Keratinocyte (primary cell): ENCODE data around the gene EXOC6B. TPM values are rescaled to one million over a fixed set of nuclear protein-coding genes. Genes with fewer than 3 reads are reported as not detected.

Experiments
- DNase-seq: peaks from one replicate; pipeline ENCODE4 v3.0.0-alpha.2; 2011; ENCODE audit warnings: low read depth, missing footprints, low spot score
- FAIRE-seq: peaks from 2 replicates; lab custom pipeline; 2011; peaks lifted over from hg19 to GRCh38; lab: Jason Lieb, UNC
- H2AFZ ChIP-seq: 2 replicates; pipeline ENCODE4 v1.6.0; 2012; ENCODE audit warnings: low read length, control low read depth, inconsistent platforms; ENCODE audit not compliant: control insufficient read depth
- H3K27ac ChIP-seq: 2 replicates; pipeline ENCODE4 v1.5.1; 2011; ENCODE audit warnings: low read length; ENCODE audit not compliant: control insufficient read depth, insufficient read depth
- H3K27me3 ChIP-seq: 3 replicates; pipeline ENCODE4 v1.6.0; 2011; ENCODE audit warnings: low read length; ENCODE audit not compliant: control insufficient read depth, insufficient read depth; ENCODE audit errors: extremely low read depth
- H3K36me3 ChIP-seq, 2 experiments: 2 replicates in 1 of 2; 3 replicates in 1 of 2; pipeline ENCODE4 v1.5.1; 2011; ENCODE audit warnings: low read length in 2 of 2, mild to moderate bottlenecking in 1 of 2; ENCODE audit not compliant: control insufficient read depth in 2 of 2, insufficient read depth in 2 of 2; ENCODE audit errors: extremely low read depth in 1 of 2
- H3K4me1 ChIP-seq: 3 replicates; pipeline ENCODE4 v1.5.1; 2011; ENCODE audit warnings: low read length; ENCODE audit not compliant: control insufficient read depth, insufficient read depth; ENCODE audit errors: extremely low read depth
- H3K4me2 ChIP-seq: 3 replicates; pipeline ENCODE4 v1.6.0; 2011; ENCODE audit warnings: low read depth, low read length; ENCODE audit not compliant: control insufficient read depth, insufficient read depth; ENCODE audit errors: extremely low read depth
- H3K4me3 ChIP-seq, 3 experiments: fragments of 200-600 bp in 1 of 3; sonication (generic) in 1 of 3; 2 replicates in 2 of 3; 3 replicates in 1 of 3; pipeline ENCODE4 v1.5.1; 2011 to 2016; ENCODE audit warnings: low read length in 3 of 3, mild to moderate bottlenecking in 3 of 3, control low read depth in 2 of 3, inconsistent platforms in 1 of 3, low read depth in 1 of 3, mixed read lengths in 1 of 3, mixed run types in 1 of 3, moderate library complexity in 1 of 3; ENCODE audit not compliant: control insufficient read depth in 2 of 3, insufficient read depth in 2 of 3; ENCODE audit errors: extremely low read depth in 1 of 3
- H3K79me2 ChIP-seq: 2 replicates; pipeline ENCODE4 v1.6.0; 2012; ENCODE audit warnings: low read length; ENCODE audit not compliant: control insufficient read depth, insufficient read depth
- H3K9ac ChIP-seq: 3 replicates; pipeline ENCODE4 v1.6.0; 2011; ENCODE audit warnings: low read length; ENCODE audit not compliant: control insufficient read depth, insufficient read depth; ENCODE audit errors: extremely low read depth
- H3K9me1 ChIP-seq: 3 replicates; pipeline ENCODE4 v1.6.0; 2011; ENCODE audit warnings: low read length; ENCODE audit not compliant: control insufficient read depth, insufficient read depth; ENCODE audit errors: extremely low read depth
- H3K9me3 ChIP-seq: 2 replicates; pipeline ENCODE4 v1.5.1; 2012; ENCODE audit warnings: low read depth, low read length; ENCODE audit not compliant: control insufficient read depth
- H4K20me1 ChIP-seq: 3 replicates; pipeline ENCODE4 v1.6.0; 2011; ENCODE audit warnings: low read length; ENCODE audit not compliant: control insufficient read depth, insufficient read depth; ENCODE audit errors: extremely low read depth
- EZH2 ChIP-seq: IDR thresholded peaks from one replicate; pipeline ENCODE4 v1.6.1; 2012; ENCODE audit warnings: inconsistent platforms, mild to moderate bottlenecking, low read length, moderate library complexity
- dilution Hi-C: fragments of 300-500 bp; cut with MboI; formaldehyde crosslinking; loops from one replicate; pipeline ENCODE4 v1.7.0; 2020; ENCODE audit warnings: low sequenced_read_pairs; ENCODE audit not compliant: extremely low pct_ligation_motif_present
- polyA plus RNA-seq, 5 experiments: library from polyadenylated mRNA; depleted of rRNA in 3 of 5; stranded (reverse) in 3 of 5; stranded (forward) in 1 of 5; unstranded in 1 of 5; fragments of >200 nt; gene quantifications; 1 replicate in 1 of 5; 2 replicates in 3 of 5; 3 replicates in 1 of 5; pipeline versions ENCODE4 v1.2.1 to v1.2.3, GENCODE V29; 2011 to 2012; ENCODE audit warnings: missing spikeins in 2 of 5, low read depth in 1 of 5, low replicate concordance in 1 of 5
- TF ChIP-seq, protein P1 (sequence below), 3 experiments: IDR thresholded peaks in 1 of 3; conservative IDR thresholded peaks in 1 of 3; optimal IDR thresholded peaks in 1 of 3; 2 replicates in 2 of 3; 3 replicates in 1 of 3; pipeline versions ENCODE3 to v1.5.1; 2011; ENCODE audit warnings: low read length in 3 of 3, mild to moderate bottlenecking in 3 of 3, moderate library complexity in 2 of 3, control low read depth in 1 of 3, inconsistent platforms in 1 of 3; ENCODE audit not compliant: insufficient read depth in 2 of 3; ENCODE audit errors: extremely low read depth in 1 of 3

Gene EXOC6B
- polyA plus RNA-seq, 1 donor (not counting 4 experiments of a cell fraction or from before 2014, with no cell fraction given): 37.3 TPM

DNA sequence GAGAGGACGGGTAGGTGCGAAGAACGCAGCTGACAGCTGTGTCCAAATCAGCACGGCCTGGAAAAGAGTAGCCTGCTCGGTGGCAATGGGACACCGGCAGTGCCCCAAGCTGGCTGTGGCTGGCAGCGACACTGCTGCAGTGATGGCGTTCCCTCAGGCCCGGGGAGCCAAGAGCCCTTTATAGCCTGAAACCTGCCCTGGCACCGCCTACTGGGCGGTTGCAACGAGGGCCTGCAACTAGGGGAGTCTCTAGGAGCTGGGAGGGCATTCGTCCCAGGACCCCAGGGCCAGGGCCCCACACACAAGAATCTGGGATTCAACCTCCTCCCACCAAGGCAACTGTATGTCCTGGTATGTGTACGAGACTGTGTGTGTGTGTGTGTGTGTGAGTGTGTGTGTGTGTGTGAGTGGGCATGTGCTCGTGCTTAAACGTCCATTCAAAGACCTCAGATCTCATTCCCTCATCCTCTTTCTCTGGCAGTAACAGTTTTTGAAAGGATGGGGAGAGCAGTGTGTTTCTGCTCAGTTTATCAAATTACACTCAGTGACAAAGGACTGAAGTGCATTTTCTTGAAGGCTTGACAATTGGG lies 671.4 kb downstream of the EXOC6B start:
- no peak overlapping the region for H2AFZ ChIP-seq
- dilution Hi-C loops: no loop called here
- H3K4me3 ChIP-seq: no peak overlapping the region
- no peak for DNase-seq
- no peak overlapping the region for H3K27ac ChIP-seq
- H4K20me1 ChIP-seq: no peaks in the 10 kb centered on the region
- FAIRE-seq: no peak
- H3K36me3 ChIP-seq: no peaks in the 10 kb centered on the region
- H3K27me3 ChIP-seq: peaks cover 26% of the 10 kb centered on the region
- TF ChIP-seq, protein P1, sequence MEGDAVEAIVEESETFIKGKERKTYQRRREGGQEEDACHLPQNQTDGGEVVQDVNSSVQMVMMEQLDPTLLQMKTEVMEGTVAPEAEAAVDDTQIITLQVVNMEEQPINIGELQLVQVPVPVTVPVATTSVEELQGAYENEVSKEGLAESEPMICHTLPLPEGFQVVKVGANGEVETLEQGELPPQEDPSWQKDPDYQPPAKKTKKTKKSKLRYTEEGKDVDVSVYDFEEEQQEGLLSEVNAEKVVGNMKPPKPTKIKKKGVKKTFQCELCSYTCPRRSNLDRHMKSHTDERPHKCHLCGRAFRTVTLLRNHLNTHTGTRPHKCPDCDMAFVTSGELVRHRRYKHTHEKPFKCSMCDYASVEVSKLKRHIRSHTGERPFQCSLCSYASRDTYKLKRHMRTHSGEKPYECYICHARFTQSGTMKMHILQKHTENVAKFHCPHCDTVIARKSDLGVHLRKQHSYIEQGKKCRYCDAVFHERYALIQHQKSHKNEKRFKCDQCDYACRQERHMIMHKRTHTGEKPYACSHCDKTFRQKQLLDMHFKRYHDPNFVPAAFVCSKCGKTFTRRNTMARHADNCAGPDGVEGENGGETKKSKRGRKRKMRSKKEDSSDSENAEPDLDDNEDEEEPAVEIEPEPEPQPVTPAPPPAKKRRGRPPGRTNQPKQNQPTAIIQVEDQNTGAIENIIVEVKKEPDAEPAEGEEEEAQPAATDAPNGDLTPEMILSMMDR (optimal IDR thresholded peaks at IDR 0.05 in 1 of 3, IDR thresholded peaks at IDR 0.05 in 1 of 3, conservative IDR thresholded peaks at IDR 0.05 in 1 of 3; ENCODE audit: extremely low read depth in 1 of 3, insufficient read depth in 2 of 3, low read length in 3 of 3): no peak
- TF ChIP-seq EZH2: no peak
- H3K79me2 ChIP-seq: no peaks in the 10 kb centered on the region
- H3K9me1 ChIP-seq: no peaks in the 10 kb centered on the region
- H3K4me2 ChIP-seq: no peak overlapping the region
- H3K4me1 ChIP-seq: peaks cover 6% of the 10 kb centered on the region
- H3K9ac ChIP-seq: no peak overlapping the region
- no peaks in the 10 kb centered on the region for H3K9me3 ChIP-seq

DNA sequence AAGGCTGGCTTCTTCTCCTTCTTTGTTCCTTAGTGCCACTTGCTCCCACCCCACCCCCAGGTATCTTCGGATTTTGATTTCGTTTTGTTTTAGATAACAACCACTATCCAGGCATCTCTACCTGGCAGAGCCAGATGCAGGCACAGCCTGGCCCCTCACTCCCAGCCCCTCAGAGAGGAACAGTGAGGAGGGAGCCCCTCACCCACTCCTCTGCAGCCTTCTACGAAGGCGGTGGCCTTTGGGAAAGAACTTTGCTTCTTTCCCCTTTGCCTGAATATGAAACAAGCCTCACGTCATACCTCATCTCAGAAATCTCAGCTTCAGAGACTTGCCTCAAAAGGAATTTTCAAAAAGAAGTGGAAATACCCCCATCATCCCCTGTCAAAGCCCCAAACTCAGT lies 671.9 kb downstream of the EXOC6B start:
- H3K9me3 ChIP-seq: no peaks in the 10 kb centered on the region
- H3K79me2 ChIP-seq: no peaks in the 10 kb centered on the region
- H3K27me3 ChIP-seq: peaks cover 32% of the 10 kb centered on the region
- no peaks in the 10 kb centered on the region for H4K20me1 ChIP-seq
- H3K9ac ChIP-seq: no peak overlapping the region
- H3K9me1 ChIP-seq: no peaks in the 10 kb centered on the region
- no peaks in the 10 kb centered on the region for H3K36me3 ChIP-seq
- no peak overlapping the region for H3K27ac ChIP-seq
- H3K4me1 ChIP-seq: peaks cover 6% of the 10 kb centered on the region
- no peak for FAIRE-seq
- TF ChIP-seq EZH2: no peak
- TF ChIP-seq, protein P1 (optimal IDR thresholded peaks at IDR 0.05 in 1 of 3, IDR thresholded peaks at IDR 0.05 in 1 of 3, conservative IDR thresholded peaks at IDR 0.05 in 1 of 3; ENCODE audit: extremely low read depth in 1 of 3, insufficient read depth in 2 of 3, low read length in 3 of 3): no peak
- no peak overlapping the region for H3K4me2 ChIP-seq
- no peak overlapping the region for H2AFZ ChIP-seq
- dilution Hi-C loops: no loop called here
- no peak for DNase-seq
- no peak overlapping the region for H3K4me3 ChIP-seq
